DOHH2 (cell line): ENCODE measurements around the gene CDK6.

Experiments used
- H3F3A ChIP-seq: fragments of 200-600 bp; sonication (generic), shearing (Covaris generic); 2 replicates; pipeline ENCODE4 v1.6.0; 2016; ENCODE audit warnings: antibody characterized with exemption, mild to moderate bottlenecking; ENCODE audit not compliant: control insufficient read depth, insufficient read depth
- H3K27ac ChIP-seq: fragments of 200-600 bp; sonication (generic); 2 replicates; pipeline ENCODE4 v1.5.1; 2014; ENCODE audit warnings: low read depth, mild to moderate bottlenecking, low read length, moderate library complexity
- H3K27me3 ChIP-seq: fragments of 200-600 bp; sonication (generic); 2 replicates; pipeline ENCODE4 v1.6.1; 2014; ENCODE audit warnings: mild to moderate bottlenecking, low read length, mixed read lengths; ENCODE audit not compliant: control insufficient read depth
- H3K36me3 ChIP-seq: fragments of 200-600 bp; sonication (generic); 2 replicates; pipeline ENCODE4 v1.6.1; 2014; ENCODE audit warnings: mild to moderate bottlenecking, low read length, moderate library complexity, mixed read lengths; ENCODE audit not compliant: control insufficient read depth
- H3K4me1 ChIP-seq: fragments of 200-600 bp; sonication (generic); 2 replicates; pipeline ENCODE4 v1.6.1; 2014; ENCODE audit warnings: mild to moderate bottlenecking, low read length, mixed read lengths; ENCODE audit not compliant: control insufficient read depth
- H3K4me2 ChIP-seq: fragments of 200-600 bp; sonication (generic); 2 replicates; pipeline ENCODE4 v1.6.0; 2014; ENCODE audit warnings: mild to moderate bottlenecking, low read length, moderate library complexity
- H3K4me3 ChIP-seq: fragments of 200-600 bp; sonication (generic); 2 replicates; pipeline ENCODE4 v1.5.1; 2014; ENCODE audit warnings: mild to moderate bottlenecking, low read length, mixed read lengths
- H3K79me2 ChIP-seq: fragments of 200-600 bp; sonication (generic); 2 replicates; pipeline ENCODE4 v1.6.1; 2014; ENCODE audit warnings: mild to moderate bottlenecking, low read length, mixed read lengths; ENCODE audit not compliant: control insufficient read depth
- H3K9me2 ChIP-seq: fragments of 200-600 bp; sonication (generic); replicated peaks from 2 replicates; pipeline ENCODE4 v1.6.1; 2014; ENCODE audit warnings: mild to moderate bottlenecking, low read length, mixed read lengths; ENCODE audit not compliant: control insufficient read depth
- H3K9me3 ChIP-seq: fragments of 200-600 bp; sonication (generic); 2 replicates; pipeline ENCODE4 v1.6.1; 2014; ENCODE audit warnings: antibody characterized with exemption, low read length, mixed read lengths; ENCODE audit not compliant: control insufficient read depth, insufficient read depth
- H4K20me1 ChIP-seq: fragments of 200-600 bp; sonication (generic); 2 replicates; pipeline ENCODE4 v1.6.0; 2014; ENCODE audit warnings: low read depth, mild to moderate bottlenecking, antibody characterized with exemption, low read length, moderate library complexity; ENCODE audit not compliant: control insufficient read depth, insufficient read depth
- CTCF ChIP-seq: fragments of 200-600 bp; sonication (generic); IDR thresholded peaks from one replicate; pipeline ENCODE4 v1.5.1; 2014; ENCODE audit warnings: antibody characterized with exemption, mild to moderate bottlenecking, low read depth, low read length; ENCODE audit not compliant: poor library complexity, severe bottlenecking
- EZH2phosphoT487 ChIP-seq: fragments of 200-600 bp; sonication (generic); IDR thresholded peaks from 2 replicates; pipeline ENCODE4 v1.6.1; 2017; ENCODE audit warnings: borderline replicate concordance, mild to moderate bottlenecking, antibody characterized with exemption, low read length, moderate library complexity, mixed read lengths

Gene CDK6

GRCh38 chr7:92839901-92840300, 3.5 kb upstream of the CDK6 start:
- H3K79me2 ChIP-seq: peaks cover 12% of the 10 kb centered on the region
- no peaks in the 10 kb centered on the region for H4K20me1 ChIP-seq
- peaks cover 75% of the 10 kb centered on the region for H3K27me3 ChIP-seq
- H3K4me1 ChIP-seq: peaks cover 7% of the 10 kb centered on the region; the same call in 1 of the 2 replicates
- H3F3A ChIP-seq: peaks cover 14% of the 10 kb centered on the region
- H3K4me3 ChIP-seq: no peak overlapping the region
- H3K9me2 ChIP-seq: no peaks in the 10 kb centered on the region
- no peak overlapping the region for H3K27ac ChIP-seq
- no peaks in the 10 kb centered on the region; the same call in 1 of the 2 replicates for H3K36me3 ChIP-seq
- H3K4me2 ChIP-seq: no peak overlapping the region
- no peaks in the 10 kb centered on the region for H3K9me3 ChIP-seq
- no peak for TF ChIP-seq CTCF
- TF ChIP-seq EZH2phosphoT487: no peak

- Histone ChIP-seq H3K79me2 (peaks cover 21% of the 10 kb centered on the region), H3K27ac (no peak overlapping the region), H3K4me1 (peaks cover 7% of the 10 kb centered on the region; the same call in 1 of the 2 replicates), H3F3A (peaks cover 14% of the 10 kb centered on the region), H3K4me3 (no peak overlapping the region), H3K27me3 (peaks cover 65% of the 10 kb centered on the region), H3K9me3 (no peaks in the 10 kb centered on the region), H3K36me3 (no peaks in the 10 kb centered on the region; the same call in 1 of the 2 replicates), H4K20me1 (no peaks in the 10 kb centered on the region), H3K4me2 (no peak overlapping the region), H3K9me2 (no peaks in the 10 kb centered on the region)
- TF ChIP-seq CTCF: no peak
- 0 out of 2 replicates have a peak, but pooled peaks have one; percentile 69 for TF ChIP-seq EZH2phosphoT487
These were observed 2.6 kb upstream of the CDK6 start for GRCh38 chr7:92838934-92839333.

GRCh38 chr7:92837000-92837749, 802 bp upstream of the CDK6 start:
- no peaks in the 10 kb centered on the region for H3K9me2 ChIP-seq
- no peak overlapping the region for H3K27ac ChIP-seq
- TF ChIP-seq EZH2phosphoT487 (peak; percentile 96), CTCF (no peak)
- H3K79me2 ChIP-seq: peaks cover 36% of the 10 kb centered on the region
- H3F3A ChIP-seq: peaks cover 17% of the 10 kb centered on the region
- peaks cover under 1% of the 10 kb centered on the region; the same call in 1 of the 2 replicates for H4K20me1 ChIP-seq
- H3K4me2 ChIP-seq: peak overlapping the region; percentile 95
- H3K9me3 ChIP-seq: no peaks in the 10 kb centered on the region
- peaks cover 10% of the 10 kb centered on the region for H3K4me1 ChIP-seq
- peaks cover 51% of the 10 kb centered on the region for H3K27me3 ChIP-seq
- H3K4me3 ChIP-seq: peak overlapping the region; percentile 92
- peaks cover 13% of the 10 kb centered on the region for H3K36me3 ChIP-seq
